DMS153 (cell line): Measurements from ENCODE around the gene LRRN4.

ENCODE experiments used
- DNase-seq: peaks from one replicate; lab custom pipeline; 2025; lab: John Stamatoyannopoulos, UW

Gene LRRN4

GRCh38 chr20:6030453-6031080 lies 23.3 kb downstream of the LRRN4 start:
- DNase-seq, result no peak

- DNase-seq, result no peak
Measured at GRCh38 chr20:6029538-6029937, 24.3 kb downstream of the LRRN4 start.

- no peak for DNase-seq
Measured at GRCh38 chr20:6028818-6029217, 25.0 kb downstream of the LRRN4 start.

GRCh38 chr20:6026051-6026450 lies 27.8 kb downstream of the LRRN4 start:
- DNase-seq, result no peak

- no peak for DNase-seq
Measured at GRCh38 chr20:6024768-6025167, 29.1 kb downstream of the LRRN4 start.

- no peak for DNase-seq
Measured at GRCh38 chr20:6017880-6018279, 36.0 kb downstream of the LRRN4 start.

- DNase-seq, result no peak
Measured at GRCh38 chr20:6017467-6017866, 36.4 kb downstream of the LRRN4 start.

- DNase-seq, result no peak
Measured at GRCh38 chr20:6014957-6015356, 38.9 kb downstream of the LRRN4 start.

GRCh38 chr20:6014017-6014416 lies 39.8 kb downstream of the LRRN4 start:
- DNase-seq, result no peak

- DNase-seq, result no peak
Measured at GRCh38 chr20:6012179-6012578, 41.7 kb downstream of the LRRN4 start.

GRCh38 chr20:6008254-6008653 lies 45.6 kb downstream of the LRRN4 start:
- DNase-seq, result no peak

GRCh38 chr20:6007529-6008103 lies 46.2 kb downstream of the LRRN4 start:
- no peak for DNase-seq

- no peak for DNase-seq
Measured at GRCh38 chr20:6007094-6007528, 46.7 kb downstream of the LRRN4 start.

- DNase-seq, result no peak
Measured at GRCh38 chr20:6006603-6006949, 47.3 kb downstream of the LRRN4 start.

GRCh38 chr20:6000871-6001270 lies 53.0 kb downstream of the LRRN4 start:
- DNase-seq, result no peak

GRCh38 chr20:5999783-6000182 lies 54.1 kb downstream of the LRRN4 start:
- no peak for DNase-seq

GRCh38 chr20:5996765-5997164 lies 57.1 kb downstream of the LRRN4 start:
- DNase-seq, result peak; percentile 94

GRCh38 chr20:5991623-5992441 lies 62.0 kb downstream of the LRRN4 start:
- DNase-seq, result no peak

- no peak for DNase-seq
Measured at GRCh38 chr20:5990946-5991345, 62.9 kb downstream of the LRRN4 start.
